Measurements from ENCODE around the gene ABI2. TPM values are rescaled to one million over a fixed set of nuclear protein-coding genes. Genes with fewer than 3 reads are reported as not detected.

Gene ABI2
- total RNA-seq, 1 donor from 2014 or later, result 4.7 TPM

- DNase-seq (ENCODE audit: low read depth) (no peak), FAIRE-seq (no peak)
- Histone ChIP-seq H3K27me3 (ENCODE audit: control insufficient read depth, insufficient read depth, low read length) (no peaks in the 10 kb centered on the region), H3K36me3 (ENCODE audit: control insufficient read depth, insufficient read depth, low read length) (peaks cover 5% of the 10 kb centered on the region), H3K4me3 (ENCODE audit: low read depth, low read length) (no peak overlapping the region)
- TF ChIP-seq CTCF (IDR thresholded peaks at IDR 0.05; ENCODE audit: insufficient read depth, low read length, severe bottlenecking), result no peak
Observed at GRCh38 chr2:203489531-203489930, 161.3 kb downstream of the ABI2 start.

DNA sequence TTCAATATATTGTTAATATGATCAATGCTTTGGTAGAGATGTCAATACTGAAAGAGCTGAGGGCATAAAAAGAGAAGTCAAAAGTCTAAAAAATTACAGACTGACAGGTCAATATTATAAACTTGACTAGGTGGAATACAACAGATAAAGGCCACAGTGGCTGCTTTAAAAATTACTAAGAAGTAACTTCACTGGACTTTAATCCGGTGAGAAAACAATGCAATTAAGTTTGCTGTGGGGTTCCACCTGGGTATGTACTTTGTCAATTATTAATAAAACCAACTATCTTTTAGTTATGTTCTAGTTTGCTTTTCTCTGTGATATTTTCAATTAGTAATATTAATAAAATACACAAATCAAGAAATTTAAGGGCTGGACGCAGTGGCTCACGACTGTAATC lies 162.2 kb downstream of the ABI2 start:
- FAIRE-seq, result no peak
- Histone ChIP-seq H3K27me3 (ENCODE audit: control insufficient read depth, insufficient read depth, low read length) (no peaks in the 10 kb centered on the region), H3K4me3 (ENCODE audit: low read depth, low read length) (no peak overlapping the region), H3K36me3 (ENCODE audit: control insufficient read depth, insufficient read depth, low read length) (peaks cover 4% of the 10 kb centered on the region)
- no peak for DNase-seq (ENCODE audit: low read depth)
- TF ChIP-seq CTCF (IDR thresholded peaks at IDR 0.05; ENCODE audit: insufficient read depth, low read length, severe bottlenecking), result no peak

- H3K36me3 ChIP-seq (ENCODE audit: control insufficient read depth, insufficient read depth, low read length), result peaks cover 4% of the 10 kb centered on the region
- H3K4me3 ChIP-seq (ENCODE audit: low read depth, low read length), result no peak overlapping the region
- DNase-seq (ENCODE audit: low read depth), result peak; percentile 20
- TF ChIP-seq CTCF (IDR thresholded peaks at IDR 0.05; ENCODE audit: insufficient read depth, low read length, severe bottlenecking), result no peak
- H3K27me3 ChIP-seq (ENCODE audit: control insufficient read depth, insufficient read depth, low read length), result no peaks in the 10 kb centered on the region
- no peak for FAIRE-seq
Observed at GRCh38 chr2:203492965-203493364, 164.8 kb downstream of the ABI2 start.

Other genes with a start within 250 kb of the ABI2 start
- gene CYP20A1, start 89.4 kb upstream of the ABI2 start, total RNA-seq, result 23.4 and 25.9 TPM in 2 replicates
- gene RAPH1, start 206.9 kb downstream of the ABI2 start, total RNA-seq, result 15.3 and 19.5 TPM in 2 replicates